HepG2 (cell line): ENCODE data around the gene NSD1. TPM values are rescaled to one million over a fixed set of nuclear protein-coding genes. Genes with fewer than 3 reads are reported as not detected.

Source experiments
- ARID4A ChIP-seq: sonication (generic); formaldehyde crosslinking; IDR thresholded peaks from 2 replicates; pipeline ENCODE4 v1.5.0; 2020; ENCODE audit warnings: mild to moderate bottlenecking, missing genetic modification reagents, borderline replicate concordance
- ATF1 ChIP-seq: IDR thresholded peaks from 2 replicates; pipeline ENCODE4 v1.6.1; 2016; ENCODE audit warnings: mild to moderate bottlenecking, control low read depth
- BRCA1 ChIP-seq: sonication (generic); formaldehyde crosslinking; IDR thresholded peaks from 2 replicates; pipeline ENCODE4 v1.4.0; 2020; ENCODE audit warnings: missing genetic modification reagents
- CCDC6 ChIP-seq: sonication (generic); formaldehyde crosslinking; IDR thresholded peaks from 2 replicates; pipeline ENCODE4 v1.8.1; 2022; ENCODE audit warnings: mild to moderate bottlenecking, missing genetic modification reagents, moderate library complexity
- HNRNPL ChIP-seq: fragments of 200-400 bp; formaldehyde crosslinking; IDR thresholded peaks from 2 replicates; pipeline ENCODE4 v1.6.1; 2017; ENCODE audit warnings: mild to moderate bottlenecking, low read depth, low read length
- IRF2 ChIP-seq: IDR thresholded peaks from 2 replicates; pipeline ENCODE4 v1.6.1; 2018; ENCODE audit warnings: missing genetic modification reagents, missing compliant biosample characterization
- ISL2 ChIP-seq: sonication (generic); formaldehyde crosslinking; IDR thresholded peaks from 2 replicates; pipeline ENCODE4 v1.5.0; 2020; ENCODE audit warnings: missing genetic modification reagents
- MTF2 ChIP-seq: sonication (generic); formaldehyde crosslinking; IDR thresholded peaks from 2 replicates; pipeline ENCODE4 v1.5.0; 2020; ENCODE audit warnings: missing genetic modification reagents, borderline replicate concordance
- POLR2A ChIP-seq, 2 experiments: IDR thresholded peaks; 2 replicates each; pipeline ENCODE4 v1.6.1; 2011; ENCODE audit warnings: low read depth in 2 of 2, low read length in 2 of 2, mild to moderate bottlenecking in 1 of 2, moderate library complexity in 1 of 2; ENCODE audit not compliant: insufficient read depth in 1 of 2
- PPARG ChIP-seq: conservative IDR thresholded peaks from 2 replicates; pipeline ENCODE4 v1.6.1; 2016; ENCODE audit warnings: missing biosample characterization, missing genetic modification reagents
- SMAD9 ChIP-seq: sonication (generic); formaldehyde crosslinking; IDR thresholded peaks from 2 replicates; pipeline ENCODE4 v1.5.1; 2020; ENCODE audit warnings: mild to moderate bottlenecking, missing genetic modification reagents
- SRF ChIP-seq: IDR thresholded peaks from 2 replicates; pipeline ENCODE4 v1.6.1; 2011; ENCODE audit warnings: mild to moderate bottlenecking, low read depth, low read length, moderate library complexity
- SRY ChIP-seq: sonication (generic); formaldehyde crosslinking; IDR thresholded peaks from 2 replicates; pipeline ENCODE4 v1.8.0; 2022; ENCODE audit warnings: mild to moderate bottlenecking, missing genetic modification reagents
- ZBED4 ChIP-seq: sonication (generic); formaldehyde crosslinking; IDR thresholded peaks from 2 replicates; pipeline ENCODE4 v1.4.0; 2020; ENCODE audit warnings: missing genetic modification reagents, borderline replicate concordance
- ZBTB33 ChIP-seq: sonication (generic); formaldehyde crosslinking; IDR thresholded peaks from 2 replicates; pipeline ENCODE4 v1.4.0; 2020; ENCODE audit warnings: missing genetic modification reagents
- ZFP82 ChIP-seq: sonication (generic); formaldehyde crosslinking; IDR thresholded peaks from 2 replicates; pipeline ENCODE4 v1.5.1; 2020; ENCODE audit warnings: mild to moderate bottlenecking, missing genetic modification reagents, borderline replicate concordance
- ZMAT3 ChIP-seq: sonication (generic); formaldehyde crosslinking; conservative IDR thresholded peaks from 2 replicates; pipeline ENCODE4 v1.7.0; 2021; ENCODE audit warnings: missing genetic modification reagents
- ZNF546 ChIP-seq: sonication (generic); formaldehyde crosslinking; conservative IDR thresholded peaks from 2 replicates; pipeline ENCODE4 v1.8.1; 2023; ENCODE audit warnings: mild to moderate bottlenecking, missing genetic modification reagents
- polyA plus RNA-seq, 8 experiments: library from polyadenylated mRNA; depleted of rRNA in 3 of 8; stranded (reverse) in 7 of 8; unstranded in 1 of 8; fragments of >200 nt; fragmentation: Illumina TruSeq in 4 of 8; extraction: Trizol in 4 of 8; gene quantifications; 2 replicates each; pipeline versions ENCODE4 v1.2.1 to v1.2.3, GENCODE V29; 2011 to 2016; ENCODE audit warnings: low read depth in 4 of 8, missing spikeins in 1 of 8, mixed read lengths in 1 of 8; ENCODE audit not compliant: insufficient read depth in 1 of 8
- total RNA-seq, 5 experiments: library from RNA; depleted of rRNA; stranded (reverse); fragments of >200 nt; fragmentation: Illumina TruSeq; extraction: Trizol; gene quantifications; 2 replicates each; pipeline ENCODE4 v1.2.3, GENCODE V29; 2016; ENCODE audit warnings: low read depth in 1 of 5
- TF ChIP-seq, protein P1 (sequence below): sonication (generic); formaldehyde crosslinking; IDR thresholded peaks from 2 replicates; pipeline ENCODE4 v1.5.0; 2020; ENCODE audit warnings: missing genetic modification reagents

Gene NSD1
- total and polyA plus RNA-seq, 2 of the 13 experiments (the other 11 are each of a cell fraction or from before 2014, with no cell fraction given) = 0.01 to 0.09 TPM

DNA sequence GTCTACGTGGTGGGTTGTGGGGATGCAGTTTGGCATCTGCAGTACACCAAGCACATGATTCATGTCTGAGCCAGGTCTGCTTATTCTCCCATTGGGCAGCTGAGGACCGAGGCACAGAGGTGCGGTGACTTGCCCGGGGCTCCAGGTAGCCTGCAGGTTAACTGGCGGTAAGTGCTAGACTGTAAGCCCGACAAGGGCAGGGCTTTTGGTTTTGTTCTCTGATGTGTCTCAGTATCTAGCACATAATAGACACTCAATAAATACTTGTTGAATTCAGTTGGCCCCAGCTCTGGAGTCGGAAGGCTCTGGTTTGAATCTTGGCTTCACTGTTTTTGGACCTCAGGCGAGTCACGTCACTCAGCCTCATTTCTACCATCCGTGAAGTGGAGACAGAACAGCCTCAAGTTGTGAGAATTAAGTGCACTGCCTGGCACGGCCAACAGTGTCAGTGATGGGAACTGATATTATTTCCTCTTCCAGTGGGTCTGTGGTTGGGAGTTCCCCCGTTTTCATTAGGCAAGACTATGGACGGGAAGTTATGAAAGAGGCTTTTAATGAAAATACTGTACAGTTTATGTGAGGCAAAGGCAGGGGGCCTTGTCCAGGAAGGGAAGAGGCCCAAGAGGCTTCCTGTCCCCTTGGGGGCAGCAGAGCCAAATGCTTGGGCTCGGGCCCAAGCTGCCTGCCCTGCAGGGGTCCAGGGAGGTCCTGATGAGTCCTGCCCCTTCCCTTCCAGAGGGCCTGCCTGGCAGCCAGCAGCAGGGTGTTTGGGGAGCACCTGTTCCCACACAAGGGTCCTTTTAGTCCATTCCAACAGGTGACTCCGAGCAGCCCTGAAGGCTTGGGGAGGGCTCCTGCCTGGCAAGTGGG, 173.3 kb downstream of the NSD1 start (continued):
- no peak for TF ChIP-seq ZBTB33
- 0 out of 2 replicates have a peak, but pooled peaks have one; percentile 28 for TF ChIP-seq HNRNPL
- peak in 1 of 2 experiments; percentile 61; a peak in 2 of 4 replicates for TF ChIP-seq POLR2A (IDR thresholded peaks at IDR 0.05; ENCODE audit: insufficient read depth in 1 of 2, low read depth in 2 of 2, low read length in 2 of 2)
- TF ChIP-seq CCDC6 = no peak
- TF ChIP-seq ZFP82 (CRISPR knock-in tag) = no peak
- no peak for TF ChIP-seq ZBED4 (CRISPR knock-in tag)
- no peak for TF ChIP-seq PPARG
- TF ChIP-seq, protein P1, sequence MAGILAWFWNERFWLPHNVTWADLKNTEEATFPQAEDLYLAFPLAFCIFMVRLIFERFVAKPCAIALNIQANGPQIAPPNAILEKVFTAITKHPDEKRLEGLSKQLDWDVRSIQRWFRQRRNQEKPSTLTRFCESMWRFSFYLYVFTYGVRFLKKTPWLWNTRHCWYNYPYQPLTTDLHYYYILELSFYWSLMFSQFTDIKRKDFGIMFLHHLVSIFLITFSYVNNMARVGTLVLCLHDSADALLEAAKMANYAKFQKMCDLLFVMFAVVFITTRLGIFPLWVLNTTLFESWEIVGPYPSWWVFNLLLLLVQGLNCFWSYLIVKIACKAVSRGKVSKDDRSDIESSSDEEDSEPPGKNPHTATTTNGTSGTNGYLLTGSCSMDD (CRISPR knock-in tag) = no peak
- TF ChIP-seq SMAD9 (CRISPR knock-in tag) = no peak
- TF ChIP-seq SRF = no peak
- TF ChIP-seq SRY (CRISPR knock-in tag) = 0 out of 2 replicates have a peak, but pooled peaks have one; percentile 7
- TF ChIP-seq ATF1 (CRISPR knock-in tag) = no peak
- TF ChIP-seq IRF2 (CRISPR knock-in tag) = no peak
- TF ChIP-seq BRCA1 (CRISPR knock-in tag) = no peak
- TF ChIP-seq ARID4A (CRISPR knock-in tag) = no peak
- no peak for TF ChIP-seq MTF2
- no peak for TF ChIP-seq ZNF546
- TF ChIP-seq ZMAT3 = no peak
- no peak for TF ChIP-seq ISL2 (CRISPR knock-in tag)
